ENCODE results near the gene ERC1. TPM values are rescaled to one million over a fixed set of nuclear protein-coding genes. Genes with fewer than 3 reads are reported as not detected.

The ERC1 gene
- total RNA-seq, 1 experiment from 2014 or later: 18.1 TPM

- no peak for DNase-seq (ENCODE audit: low read depth)
Observed at GRCh38 chr12:1509413-1510052, 518.5 kb downstream of the ERC1 start.

DNA sequence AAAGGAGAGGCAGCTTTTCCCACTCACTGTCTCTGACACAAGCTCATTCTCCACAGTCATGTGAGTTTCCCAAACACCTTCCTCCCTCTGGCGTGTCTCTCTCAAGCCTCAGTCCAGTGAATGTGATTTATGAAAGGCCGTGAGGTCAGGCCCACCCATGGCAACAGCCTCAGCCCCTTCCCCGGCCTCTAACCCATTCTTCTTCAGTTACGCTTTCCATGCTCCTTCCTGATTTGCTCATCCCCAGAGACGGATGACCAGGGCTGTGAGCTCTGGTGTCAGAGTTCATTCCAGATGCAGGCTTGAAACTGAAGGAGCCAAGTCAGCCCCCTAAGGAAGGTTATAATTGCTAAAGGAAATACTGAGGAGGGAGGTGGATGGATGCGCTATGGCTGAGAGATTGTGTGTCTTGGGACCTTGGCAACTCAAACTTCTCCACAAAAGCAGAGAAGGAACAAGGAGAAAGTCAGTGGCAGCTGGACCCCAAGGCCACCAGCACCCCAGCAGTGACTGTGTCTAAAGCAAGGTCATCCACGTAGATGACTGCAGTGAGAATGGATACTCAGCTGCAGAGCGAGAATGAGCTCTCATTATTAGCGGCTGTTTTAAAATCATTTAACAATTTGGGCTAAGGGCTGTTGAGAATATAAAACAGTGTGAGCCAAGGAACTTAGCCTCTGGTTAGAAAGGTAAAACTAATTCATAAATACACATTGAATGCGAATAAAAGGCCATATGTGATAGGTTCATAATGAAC lies 519.2 kb downstream of the ERC1 start:
- DNase-seq (ENCODE audit: low read depth): no peak

DNA sequence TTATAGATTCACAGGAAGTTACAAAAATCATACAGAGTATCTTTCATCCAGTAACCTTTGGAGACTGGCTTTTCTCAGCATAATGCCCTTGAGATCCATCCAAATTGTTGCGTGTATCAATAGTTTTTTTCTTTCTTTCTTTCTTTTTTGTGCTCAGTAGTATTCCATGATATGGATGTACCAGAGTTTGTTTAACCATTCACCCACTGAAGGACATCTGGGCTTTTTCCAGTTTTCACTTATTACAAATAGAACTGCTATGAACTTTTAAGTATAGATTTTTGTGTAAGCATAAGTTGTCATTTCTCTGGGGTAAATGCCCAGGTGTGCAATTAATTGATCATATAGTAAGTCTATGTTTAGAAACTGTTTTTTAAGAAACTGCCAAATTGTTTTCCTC lies 524.0 kb downstream of the ERC1 start:
- no peak for DNase-seq (ENCODE audit: low read depth)

GRCh38 chr12:1515428-1515827 lies 524.4 kb downstream of the ERC1 start:
- no peak for DNase-seq (ENCODE audit: low read depth)

DNA sequence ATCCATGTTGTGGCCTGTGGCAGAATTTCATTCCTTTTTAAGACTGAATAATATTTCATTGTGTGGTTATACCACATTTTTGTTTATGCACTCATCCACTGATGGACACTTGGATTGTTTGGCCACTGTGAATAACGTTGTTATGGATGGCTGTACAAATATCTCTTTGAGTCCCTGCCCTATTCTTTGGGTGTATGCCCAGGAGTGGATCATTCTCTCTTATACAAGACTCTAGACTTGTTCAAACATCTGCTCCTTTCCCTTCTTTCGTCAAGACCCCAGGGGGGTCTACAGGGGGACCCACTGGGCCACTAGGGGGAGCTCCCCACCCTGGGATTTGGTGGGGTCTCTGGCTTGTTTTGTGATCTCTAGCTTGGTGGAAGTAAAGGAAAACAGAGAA lies 526.0 kb downstream of the ERC1 start:
- peak; percentile 28 for DNase-seq (ENCODE audit: low read depth)

DNA sequence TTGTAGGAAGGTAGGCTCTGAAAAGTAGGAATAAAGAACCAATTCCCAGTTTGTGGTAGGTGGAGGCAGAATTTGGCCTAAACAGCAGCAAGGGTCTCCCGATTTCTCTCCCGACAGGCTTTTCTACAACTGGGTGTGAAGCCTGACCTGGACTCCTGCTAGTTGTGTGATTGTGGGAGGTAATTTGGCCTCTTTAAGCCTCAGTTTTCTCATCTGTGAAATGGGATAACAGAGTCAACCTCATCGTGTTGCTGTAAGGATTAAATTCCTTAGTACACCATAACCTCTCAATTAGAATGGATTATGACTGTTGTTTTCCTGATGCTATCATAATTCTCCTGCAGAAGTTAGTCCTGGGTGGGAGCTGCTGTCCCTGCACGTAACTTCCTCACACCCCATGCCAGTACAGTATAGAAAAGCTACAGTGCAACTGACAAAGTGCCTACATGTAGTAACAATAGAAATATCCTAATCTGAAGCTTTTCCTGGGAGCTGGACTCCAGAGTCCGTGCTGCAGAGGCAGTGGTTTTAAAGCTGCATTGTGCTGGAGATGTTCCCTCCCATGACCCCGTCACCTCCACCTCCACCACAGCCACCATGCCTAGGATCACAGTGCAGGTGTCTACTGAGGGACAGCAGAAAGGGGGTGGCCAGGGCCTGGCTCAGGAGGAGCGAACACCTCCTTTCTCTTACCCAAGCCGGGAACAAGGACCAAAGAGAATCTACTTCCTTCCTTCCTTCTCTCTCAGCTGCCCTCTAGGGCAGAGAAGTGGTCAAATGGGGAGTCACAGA lies 526.9 kb downstream of the ERC1 start:
- DNase-seq (ENCODE audit: low read depth): no peak

- DNase-seq (ENCODE audit: low read depth): peak; percentile 93
Observed at GRCh38 chr12:1518591-1519516, 527.8 kb downstream of the ERC1 start.

DNA sequence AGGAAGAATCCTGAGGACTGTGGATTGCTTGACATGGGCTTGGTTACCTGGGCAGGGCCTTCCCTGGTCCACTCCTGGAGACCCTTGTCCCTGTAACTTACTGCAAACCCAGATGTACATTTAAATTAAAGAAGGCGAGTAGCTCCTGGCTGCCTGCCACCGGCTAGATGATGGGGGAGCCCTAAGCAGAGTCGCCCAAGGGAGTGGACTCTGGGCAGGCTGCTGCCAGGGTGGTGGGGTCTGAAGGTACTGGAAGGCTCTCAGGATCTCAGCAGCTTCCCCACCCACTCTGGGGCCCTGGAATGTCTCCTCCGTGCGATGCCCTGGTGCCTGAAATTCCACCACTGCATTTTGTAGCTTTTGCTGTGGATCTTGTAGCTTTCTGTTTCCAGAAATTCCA lies 528.6 kb downstream of the ERC1 start:
- peak; percentile 35 for DNase-seq (ENCODE audit: low read depth)

DNA sequence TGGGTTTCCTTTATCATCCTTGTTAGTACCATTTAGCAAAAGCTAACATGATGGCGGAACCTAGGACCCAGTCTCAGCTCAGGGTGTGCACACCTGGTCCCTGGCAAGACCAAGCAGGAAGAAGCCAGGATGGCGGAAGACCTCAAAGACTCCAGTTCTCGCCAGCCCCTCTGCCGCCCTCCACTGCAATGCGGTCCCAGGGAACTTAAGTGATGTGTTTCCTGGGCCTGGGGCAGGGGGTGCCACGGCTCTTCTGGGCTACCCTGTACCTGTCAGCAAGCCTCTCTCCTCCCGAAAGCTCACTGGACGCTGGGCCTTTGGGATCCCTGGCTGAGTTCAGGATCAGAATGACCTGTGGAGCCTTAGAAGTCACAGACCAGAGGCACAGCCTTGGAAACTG lies 532.0 kb downstream of the ERC1 start:
- DNase-seq (ENCODE audit: low read depth): no peak

- DNase-seq (ENCODE audit: low read depth): no peak
Observed at GRCh38 chr12:1523558-1524050, 532.6 kb downstream of the ERC1 start.

DNA sequence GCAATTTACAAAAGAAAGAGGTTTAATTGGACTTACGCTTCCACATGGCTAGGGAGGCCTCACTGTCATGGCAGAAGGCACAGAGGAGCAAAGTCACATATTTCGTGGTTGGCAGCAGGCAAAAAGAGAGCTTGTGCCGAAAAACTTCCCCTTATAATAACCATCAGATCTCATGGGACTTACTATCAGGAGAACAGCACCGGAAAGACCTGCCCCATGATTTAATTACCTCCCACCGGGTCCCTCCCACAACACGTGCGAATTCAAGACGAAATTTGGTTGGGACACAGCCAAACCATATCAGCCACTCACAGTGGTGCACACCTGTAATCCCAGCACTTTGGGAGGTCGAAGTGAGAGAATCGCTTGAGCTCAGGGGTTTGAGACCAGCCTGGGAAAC lies 534.8 kb downstream of the ERC1 start:
- DNase-seq (ENCODE audit: low read depth): no peak

DNA sequence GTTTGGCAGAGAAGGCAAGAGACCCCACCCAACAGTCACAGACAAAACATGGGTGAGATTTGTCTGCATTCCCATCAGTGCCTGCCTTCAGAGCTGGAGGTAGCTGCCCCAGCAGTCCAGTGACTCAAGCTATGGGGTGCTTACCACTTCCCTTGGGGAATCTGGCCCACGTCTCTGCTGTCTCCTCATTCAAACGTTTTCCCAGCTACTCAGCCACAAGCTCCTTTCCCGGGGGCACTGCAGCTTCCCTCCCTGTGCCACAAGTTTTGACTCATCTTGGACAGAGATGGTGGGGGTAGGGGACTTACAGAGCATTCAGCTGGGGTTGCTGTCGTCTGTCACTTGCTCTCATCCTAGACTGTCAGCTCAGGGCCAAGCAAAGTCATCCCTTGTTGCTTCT lies 536.8 kb downstream of the ERC1 start:
- DNase-seq (ENCODE audit: low read depth): peak; percentile 94

DNA sequence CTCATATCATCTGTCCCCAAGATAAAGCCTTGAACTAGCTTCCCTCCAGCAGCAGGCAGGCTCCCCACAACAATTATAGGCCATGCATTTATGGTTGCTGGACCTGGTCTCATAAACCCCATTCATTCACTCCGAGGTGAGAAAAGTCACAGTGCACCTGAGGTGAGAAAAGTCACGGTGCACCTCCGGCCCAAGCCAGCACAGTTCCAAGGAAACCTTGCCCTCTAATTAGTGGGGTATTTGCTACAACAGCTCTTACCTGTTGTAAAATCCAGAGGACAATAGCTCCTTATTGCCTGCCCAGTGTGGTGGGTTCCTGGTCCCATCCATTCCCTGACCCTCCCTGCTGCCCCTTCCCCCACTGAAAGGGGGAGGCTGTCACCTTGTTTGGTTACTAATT lies 537.8 kb downstream of the ERC1 start:
- no peak for DNase-seq (ENCODE audit: low read depth)

DNA sequence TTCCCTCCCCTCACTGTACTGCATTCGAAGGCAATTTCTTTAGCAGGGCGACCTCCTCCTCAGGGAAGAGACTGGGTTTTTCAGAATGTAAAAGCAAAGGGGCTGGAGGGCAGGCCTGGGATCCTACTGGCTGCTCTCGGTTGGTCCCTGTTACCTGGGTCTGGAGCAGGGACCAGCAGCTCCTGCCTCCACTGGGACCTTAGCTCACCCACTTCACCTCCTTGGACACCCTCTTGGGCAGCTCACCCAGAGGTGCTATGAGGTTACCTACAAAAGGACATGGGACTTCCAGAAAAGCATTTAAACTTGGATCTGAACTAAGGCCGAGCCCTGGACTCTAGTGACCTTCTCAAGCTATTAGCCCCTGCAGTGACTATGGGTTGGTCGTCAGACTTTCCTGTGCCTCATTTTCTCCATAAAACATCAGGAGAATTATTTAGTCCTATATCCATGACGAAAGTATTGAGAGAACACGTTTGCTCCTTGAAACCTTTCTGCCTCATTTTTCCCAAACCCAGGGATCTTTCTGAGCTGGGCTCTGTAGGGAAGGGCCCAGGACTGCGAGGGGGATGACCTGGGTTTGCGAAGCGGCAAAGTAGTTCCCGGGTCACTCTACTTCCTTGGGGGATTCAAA lies 538.3 kb downstream of the ERC1 start:
- no peak for DNase-seq (ENCODE audit: low read depth)

- peak; percentile 72 for DNase-seq (ENCODE audit: low read depth)
Observed at GRCh38 chr12:1529862-1530591, 539.0 kb downstream of the ERC1 start.

DNA sequence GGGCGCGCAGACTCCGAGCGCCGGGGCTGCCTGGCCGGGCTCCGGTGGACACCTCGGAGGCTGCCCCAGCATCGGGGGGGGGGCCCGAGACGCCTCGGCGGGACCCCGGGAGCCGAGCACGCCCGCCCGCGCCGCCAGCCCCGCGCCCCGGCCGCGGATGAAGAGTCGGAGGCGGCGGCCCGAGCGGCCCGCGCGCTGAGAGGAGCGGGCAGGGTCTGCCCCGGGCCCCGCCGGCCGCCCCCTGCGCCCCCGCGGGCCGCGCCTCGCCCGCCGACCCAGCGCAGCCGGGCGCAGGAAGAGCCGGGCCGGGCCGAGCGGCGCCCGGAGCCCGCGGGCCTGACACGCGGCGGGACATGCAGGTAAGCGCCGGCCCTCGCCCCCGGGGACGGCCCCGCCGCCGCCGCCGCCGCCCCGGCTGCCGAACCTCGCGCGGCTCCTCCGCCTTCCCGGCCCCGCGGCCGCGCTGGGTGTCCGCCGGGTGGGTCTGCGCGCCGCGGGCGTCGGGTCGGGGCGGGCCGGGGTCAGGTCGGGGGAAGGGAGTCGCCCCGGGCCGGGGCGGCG lies 539.6 kb downstream of the ERC1 start:
- no peak for DNase-seq (ENCODE audit: low read depth)

DNA sequence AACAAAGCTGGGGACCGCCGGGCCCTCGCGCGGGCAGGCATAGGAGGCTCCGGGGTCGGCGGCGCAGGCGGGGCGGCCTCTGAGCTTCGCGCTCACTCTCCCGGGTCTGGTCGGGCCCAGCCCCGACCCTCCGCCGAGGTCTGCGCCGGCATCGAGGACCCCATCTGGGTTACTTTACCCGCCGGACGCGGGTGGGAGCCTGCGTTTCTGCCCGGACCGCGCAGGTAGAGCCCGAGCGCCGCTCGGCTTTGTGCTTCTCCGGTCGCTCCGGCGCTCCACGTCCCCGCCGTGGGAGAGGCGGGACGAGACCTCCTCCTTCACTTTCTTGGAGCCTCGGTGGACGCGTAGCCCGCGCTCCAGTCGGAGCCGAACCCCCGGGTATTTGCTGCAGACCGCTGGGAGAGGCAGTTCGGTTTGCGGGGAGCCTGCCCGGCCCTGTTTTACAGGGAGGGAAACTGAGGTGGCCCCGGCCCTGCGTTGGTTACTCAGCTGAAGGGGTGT lies 540.2 kb downstream of the ERC1 start:
- peak; percentile 34 for DNase-seq (ENCODE audit: low read depth)

GRCh38 chr12:1531654-1532374 lies 540.8 kb downstream of the ERC1 start:
- DNase-seq (ENCODE audit: low read depth): no peak

All from Daoy (cell line).